Measurements from ENCODE around the gene UBE2J1.

UBE2J1 gene

DNA sequence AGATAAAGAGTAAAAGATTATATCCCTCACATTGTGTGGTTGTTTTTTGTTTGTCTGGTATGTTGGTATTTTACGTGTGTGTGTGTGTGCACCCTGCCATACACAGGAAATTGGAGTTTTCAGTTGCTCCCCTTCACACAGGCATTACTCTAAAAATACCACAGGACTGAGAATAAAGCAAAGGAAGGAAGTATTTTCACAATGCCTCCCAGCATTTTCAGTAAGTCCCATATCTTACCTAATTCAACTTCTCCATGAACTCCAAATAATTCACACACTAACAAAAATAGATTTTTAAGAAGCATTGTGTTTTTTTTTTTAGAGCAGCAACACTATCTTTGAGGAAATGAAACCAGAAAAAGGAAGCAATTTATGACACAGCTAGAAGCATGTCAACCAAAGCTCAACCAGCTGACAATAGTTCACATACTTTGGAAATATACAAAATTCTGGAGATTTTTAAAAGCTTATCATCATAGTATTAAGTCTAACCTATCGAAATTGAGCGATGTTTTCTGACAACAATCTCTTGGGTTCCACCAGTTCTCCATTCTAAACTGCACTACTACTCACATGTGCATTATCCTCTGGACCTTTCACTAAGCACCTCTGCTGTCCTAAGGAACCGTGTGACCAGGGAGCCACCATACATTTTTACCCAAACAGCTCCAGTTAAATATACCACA, 2.1 kb downstream of the UBE2J1 start:
- no peak for DNase-seq (ENCODE audit: low spot score)
- TF ChIP-seq, protein P1, sequence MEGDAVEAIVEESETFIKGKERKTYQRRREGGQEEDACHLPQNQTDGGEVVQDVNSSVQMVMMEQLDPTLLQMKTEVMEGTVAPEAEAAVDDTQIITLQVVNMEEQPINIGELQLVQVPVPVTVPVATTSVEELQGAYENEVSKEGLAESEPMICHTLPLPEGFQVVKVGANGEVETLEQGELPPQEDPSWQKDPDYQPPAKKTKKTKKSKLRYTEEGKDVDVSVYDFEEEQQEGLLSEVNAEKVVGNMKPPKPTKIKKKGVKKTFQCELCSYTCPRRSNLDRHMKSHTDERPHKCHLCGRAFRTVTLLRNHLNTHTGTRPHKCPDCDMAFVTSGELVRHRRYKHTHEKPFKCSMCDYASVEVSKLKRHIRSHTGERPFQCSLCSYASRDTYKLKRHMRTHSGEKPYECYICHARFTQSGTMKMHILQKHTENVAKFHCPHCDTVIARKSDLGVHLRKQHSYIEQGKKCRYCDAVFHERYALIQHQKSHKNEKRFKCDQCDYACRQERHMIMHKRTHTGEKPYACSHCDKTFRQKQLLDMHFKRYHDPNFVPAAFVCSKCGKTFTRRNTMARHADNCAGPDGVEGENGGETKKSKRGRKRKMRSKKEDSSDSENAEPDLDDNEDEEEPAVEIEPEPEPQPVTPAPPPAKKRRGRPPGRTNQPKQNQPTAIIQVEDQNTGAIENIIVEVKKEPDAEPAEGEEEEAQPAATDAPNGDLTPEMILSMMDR (IDR thresholded peaks at IDR 0.05; ENCODE audit: borderline replicate concordance, control extremely low read depth, extremely low read depth, insufficient read depth, missing control alignments), result no peak
- in situ Hi-C loops (cut with MboI; ENCODE audit: low sequenced_read_pairs, unreplicated experiment), result no loop called here

DNA sequence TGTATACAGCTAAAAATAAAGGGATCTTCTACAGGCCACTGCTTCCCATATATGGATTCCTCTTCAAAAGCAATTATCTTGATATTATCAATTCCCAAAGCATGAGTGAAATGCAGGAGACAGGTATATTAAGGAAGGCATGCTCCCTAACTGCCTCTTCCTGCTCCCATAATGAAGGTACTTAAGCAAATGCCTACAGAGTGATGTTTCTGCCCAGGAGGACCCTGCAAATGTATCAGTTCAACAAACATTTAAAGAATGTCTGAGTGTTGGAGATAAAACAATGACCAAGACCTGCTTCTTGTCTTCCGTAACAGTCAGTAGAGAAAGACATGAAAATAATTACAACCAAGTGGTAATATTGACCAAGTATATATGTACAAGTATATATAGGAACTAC, 4.2 kb downstream of the UBE2J1 start:
- in situ Hi-C loops (cut with MboI; ENCODE audit: low sequenced_read_pairs, unreplicated experiment), result no loop called here
- no peak for DNase-seq (ENCODE audit: low spot score)
- TF ChIP-seq, protein P1 (IDR thresholded peaks at IDR 0.05; ENCODE audit: borderline replicate concordance, control extremely low read depth, extremely low read depth, insufficient read depth, missing control alignments), result no peak

DNA sequence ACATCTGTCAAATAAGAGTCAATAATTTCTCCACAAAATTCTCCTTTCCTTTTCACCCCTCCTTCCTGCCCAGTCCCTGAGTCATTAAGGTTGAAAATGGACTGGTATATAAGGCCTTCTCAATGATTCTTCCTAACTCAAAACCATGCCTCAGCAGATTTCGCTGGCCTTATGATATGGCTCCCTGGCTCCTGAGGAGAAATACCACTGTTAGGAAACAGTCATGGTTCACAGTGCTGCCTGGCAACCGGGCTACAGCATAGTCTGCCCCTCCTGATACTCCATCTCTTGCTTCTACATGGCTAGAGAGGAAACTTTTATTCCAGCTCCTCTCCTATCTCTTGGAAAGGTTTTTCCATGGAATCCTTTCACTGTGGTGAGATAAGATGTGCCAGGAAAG, 4.7 kb downstream of the UBE2J1 start:
- TF ChIP-seq, protein P1 (IDR thresholded peaks at IDR 0.05; ENCODE audit: borderline replicate concordance, control extremely low read depth, extremely low read depth, insufficient read depth, missing control alignments), result no peak
- DNase-seq (ENCODE audit: low spot score), result no peak
- in situ Hi-C loops (cut with MboI; ENCODE audit: low sequenced_read_pairs, unreplicated experiment), result no loop called here

DNA sequence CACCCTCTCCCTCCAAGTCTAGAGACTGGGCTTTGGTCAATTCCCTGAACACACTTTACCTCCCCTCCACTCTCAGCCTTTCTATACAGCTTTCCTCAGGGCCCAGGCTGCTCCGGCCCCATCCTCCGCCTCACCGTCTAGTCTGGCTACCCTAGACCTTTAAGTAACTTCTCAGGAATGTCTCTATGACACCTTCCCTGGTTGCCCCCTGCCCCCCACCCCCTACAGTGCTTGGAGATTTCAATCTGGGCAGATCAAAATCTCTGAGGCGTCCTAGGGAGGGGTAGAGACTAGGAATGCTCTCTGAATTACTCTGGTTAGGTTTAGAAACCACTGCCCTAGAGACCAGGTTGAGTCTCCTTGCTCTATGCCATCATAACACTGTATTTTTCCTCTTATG, 6.1 kb downstream of the UBE2J1 start:
- in situ Hi-C loops (cut with MboI; ENCODE audit: low sequenced_read_pairs, unreplicated experiment), result no loop called here
- DNase-seq (ENCODE audit: low spot score), result no peak
- TF ChIP-seq, protein P1 (IDR thresholded peaks at IDR 0.05; ENCODE audit: borderline replicate concordance, control extremely low read depth, extremely low read depth, insufficient read depth, missing control alignments), result no peak

DNA sequence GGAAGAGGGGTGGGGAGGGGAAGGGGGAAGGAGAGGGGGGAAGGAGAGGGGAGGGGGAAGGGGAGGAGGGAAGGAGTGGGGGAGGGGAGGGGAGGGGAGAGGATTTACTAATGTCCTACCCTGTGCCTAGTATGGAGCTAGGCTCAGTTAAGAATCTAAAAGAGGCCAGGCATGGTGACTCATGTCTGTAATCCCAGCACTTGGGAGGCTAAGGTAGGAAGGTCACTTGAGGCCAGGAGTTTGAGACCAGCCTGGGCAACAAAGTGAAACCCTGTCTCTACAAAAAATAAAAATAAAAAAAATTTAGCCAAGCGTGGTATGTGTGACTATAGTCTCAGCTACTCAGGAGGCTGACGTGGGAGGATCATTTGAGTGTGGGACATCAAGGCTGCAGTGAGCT, 13.0 kb downstream of the UBE2J1 start:
- in situ Hi-C loops (cut with MboI; ENCODE audit: low sequenced_read_pairs, unreplicated experiment), result no loop called here
- DNase-seq (ENCODE audit: low spot score), result no peak
- TF ChIP-seq, protein P1 (IDR thresholded peaks at IDR 0.05; ENCODE audit: borderline replicate concordance, control extremely low read depth, extremely low read depth, insufficient read depth, missing control alignments), result no peak

DNA sequence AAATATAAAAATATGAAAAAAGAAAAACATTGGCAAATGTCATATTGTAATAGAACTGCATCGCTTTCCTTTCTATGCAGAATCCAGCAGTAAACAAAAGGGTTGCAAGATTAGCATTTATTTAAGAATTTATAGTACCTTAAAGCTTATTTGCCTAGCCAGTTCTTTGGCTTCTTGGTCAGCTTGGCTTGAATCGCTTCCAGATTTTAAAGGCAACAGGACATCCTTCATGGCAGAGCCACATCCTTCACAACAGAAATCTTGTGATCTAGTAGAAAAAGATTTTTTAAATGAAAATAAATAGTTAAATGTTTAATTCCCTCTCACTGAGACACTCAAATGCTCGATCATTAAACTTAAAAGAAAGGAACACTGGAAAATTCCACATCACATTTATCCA, 17.4 kb downstream of the UBE2J1 start:
- no peak for DNase-seq (ENCODE audit: low spot score)
- in situ Hi-C loops (cut with MboI; ENCODE audit: low sequenced_read_pairs, unreplicated experiment), result no loop called here
- TF ChIP-seq, protein P1 (IDR thresholded peaks at IDR 0.05; ENCODE audit: borderline replicate concordance, control extremely low read depth, extremely low read depth, insufficient read depth, missing control alignments), result no peak

Measured in GM13976 (cell line).